H1 (cell line): ENCODE results near the gene TIMP4.

Experiments
- CEBPB ChIP-seq: IDR thresholded peaks from 2 replicates; pipeline ENCODE4 v1.6.1; 2012; ENCODE audit warnings: low read depth, low read length
- CHD2 ChIP-seq: IDR thresholded peaks from 2 replicates; pipeline ENCODE4 v1.6.1; 2012; ENCODE audit warnings: low read length, improper control_type of control experiment
- POLR2A ChIP-seq, 2 experiments: IDR thresholded peaks; 1 replicate in 1 of 2; 2 replicates in 1 of 2; pipeline ENCODE4 v1.6.1; 2011; ENCODE audit warnings: low read depth in 2 of 2, low read length in 2 of 2, mild to moderate bottlenecking in 2 of 2; ENCODE audit errors: control extremely low read depth in 1 of 2
- SP2 ChIP-seq: IDR thresholded peaks from 2 replicates; pipeline ENCODE4 v1.6.1; 2012; ENCODE audit warnings: mild to moderate bottlenecking, low read length, inconsistent platforms
- SUZ12 ChIP-seq: fragments of 200-600 bp; sonication (generic); IDR thresholded peaks from 2 replicates; pipeline ENCODE4 v1.6.1; 2012; ENCODE audit warnings: mild to moderate bottlenecking, inconsistent platforms, low read length, moderate library complexity, mixed read lengths
- TAF1 ChIP-seq: IDR thresholded peaks from 2 replicates; pipeline ENCODE4 v1.6.1; 2011; ENCODE audit warnings: mild to moderate bottlenecking, low read depth, low read length
- TAF7 ChIP-seq: optimal IDR thresholded peaks from 2 replicates; pipeline ENCODE3; 2011; ENCODE audit warnings: low read depth, mild to moderate bottlenecking, inconsistent platforms, low read length, moderate library complexity, borderline replicate concordance

- no peak for TF ChIP-seq SUZ12
- no peak for TF ChIP-seq POLR2A (IDR thresholded peaks at IDR 0.05; ENCODE audit: control extremely low read depth in 1 of 2, low read depth in 2 of 2, low read length in 2 of 2)
- no peak for TF ChIP-seq TAF7
- no peak for TF ChIP-seq TAF1
- TF ChIP-seq SP2, result no peak
- no peak for TF ChIP-seq CEBPB
- no peak for TF ChIP-seq CHD2
Measured at GRCh38 chr3:12192173-12192572, 33.5 kb upstream of the TIMP4 start.
